IPS-18a (cell line): ENCODE results near the gene DSE.

Source experiments
- H3K27ac ChIP-seq: one replicate; pipeline ENCODE4 v1.5.1; 2013; ENCODE audit warnings: low read length
- H3K27me3 ChIP-seq: one replicate; pipeline ENCODE4 v1.6.1; 2013; ENCODE audit warnings: mild to moderate bottlenecking, low read length; ENCODE audit not compliant: control insufficient read depth, insufficient read depth
- H3K36me3 ChIP-seq: one replicate; pipeline ENCODE4 v1.6.1; 2013; ENCODE audit warnings: low read depth, low read length; ENCODE audit not compliant: control insufficient read depth
- H3K4me1 ChIP-seq: one replicate; pipeline ENCODE4 v1.6.1; 2013; ENCODE audit warnings: low read depth, low read length; ENCODE audit not compliant: control insufficient read depth
- H3K4me3 ChIP-seq: one replicate; pipeline ENCODE4 v1.5.1; 2013; ENCODE audit warnings: low read length
- H3K9ac ChIP-seq: one replicate; pipeline ENCODE4 v1.6.1; 2013; ENCODE audit warnings: mild to moderate bottlenecking, low read length, moderate library complexity
- H3K9me3 ChIP-seq: one replicate; pipeline ENCODE4 v1.6.1; 2013; ENCODE audit warnings: low read depth, low read length; ENCODE audit not compliant: control insufficient read depth

Gene DSE

GRCh38 chr6:116450185-116450710, 79.5 kb downstream of the DSE start:
- H3K4me3 ChIP-seq, result no peak overlapping the region
- no peaks in the 10 kb centered on the region for H3K36me3 ChIP-seq
- H3K27ac ChIP-seq, result no peak overlapping the region
- no peaks in the 10 kb centered on the region for H3K9me3 ChIP-seq
- H3K27me3 ChIP-seq, result no peaks in the 10 kb centered on the region
- no peak overlapping the region for H3K9ac ChIP-seq
- no peaks in the 10 kb centered on the region for H3K4me1 ChIP-seq

GRCh38 chr6:116450769-116451740, 80.3 kb downstream of the DSE start:
- Histone ChIP-seq H3K4me3 (no peak overlapping the region), H3K27me3 (no peaks in the 10 kb centered on the region), H3K27ac (no peak overlapping the region), H3K36me3 (no peaks in the 10 kb centered on the region), H3K9me3 (no peaks in the 10 kb centered on the region), H3K9ac (no peak overlapping the region), H3K4me1 (no peaks in the 10 kb centered on the region)

- H3K27ac ChIP-seq, result no peak overlapping the region
- no peaks in the 10 kb centered on the region for H3K9me3 ChIP-seq
- H3K4me1 ChIP-seq, result no peaks in the 10 kb centered on the region
Measured at GRCh38 chr6:116451916-116452315, 81.2 kb downstream of the DSE start.

GRCh38 chr6:116452531-116452930, 81.8 kb downstream of the DSE start:
- Histone ChIP-seq H3K36me3 (no peaks in the 10 kb centered on the region), H3K4me1 (no peaks in the 10 kb centered on the region), H3K27me3 (no peaks in the 10 kb centered on the region), H3K27ac (no peak overlapping the region), H3K9me3 (no peaks in the 10 kb centered on the region), H3K9ac (no peak overlapping the region), H3K4me3 (no peak overlapping the region)

More at GRCh38 chr6:116451916-116452315, 81.2 kb downstream of the DSE start:
- Histone ChIP-seq H3K36me3 (no peaks in the 10 kb centered on the region), H3K27me3 (no peaks in the 10 kb centered on the region), H3K4me3 (no peak overlapping the region), H3K9ac (no peak overlapping the region)

- H3K27me3 ChIP-seq, result peaks cover 17% of the 10 kb centered on the region
- H3K4me3 ChIP-seq, result no peak overlapping the region
- no peak overlapping the region for H3K9ac ChIP-seq
- no peak overlapping the region for H3K27ac ChIP-seq
- no peaks in the 10 kb centered on the region for H3K4me1 ChIP-seq
- no peaks in the 10 kb centered on the region for H3K36me3 ChIP-seq
- H3K9me3 ChIP-seq, result no peaks in the 10 kb centered on the region
Measured at GRCh38 chr6:116456106-116456505, 85.4 kb downstream of the DSE start.

- H3K36me3 ChIP-seq, result no peaks in the 10 kb centered on the region
- no peak overlapping the region for H3K27ac ChIP-seq
- no peaks in the 10 kb centered on the region for H3K9me3 ChIP-seq
- H3K9ac ChIP-seq, result no peak overlapping the region
- H3K4me3 ChIP-seq, result no peak overlapping the region
- H3K27me3 ChIP-seq, result peaks cover 25% of the 10 kb centered on the region
- no peaks in the 10 kb centered on the region for H3K4me1 ChIP-seq
Measured at GRCh38 chr6:116456927-116457326, 86.2 kb downstream of the DSE start.

- Histone ChIP-seq H3K4me3 (no peak overlapping the region), H3K27ac (no peak overlapping the region), H3K4me1 (peaks cover 5% of the 10 kb centered on the region), H3K27me3 (peaks cover 39% of the 10 kb centered on the region), H3K36me3 (no peaks in the 10 kb centered on the region), H3K9me3 (no peaks in the 10 kb centered on the region), H3K9ac (no peak overlapping the region)
Measured at GRCh38 chr6:116458264-116458663, 87.5 kb downstream of the DSE start.

- Histone ChIP-seq H3K4me3 (no peak overlapping the region), H3K27me3 (peaks cover 48% of the 10 kb centered on the region), H3K9me3 (no peaks in the 10 kb centered on the region), H3K27ac (no peak overlapping the region), H3K36me3 (no peaks in the 10 kb centered on the region), H3K9ac (no peak overlapping the region), H3K4me1 (peaks cover 13% of the 10 kb centered on the region)
Measured at GRCh38 chr6:116459927-116460326, 89.2 kb downstream of the DSE start.

GRCh38 chr6:116461331-116461931, 90.7 kb downstream of the DSE start, which contains the start of gene CALHM6:
CALHM6 (plus strand) TSS chr6:116461375; CDS start chr6:116461930, 555 bp downstream.
- Histone ChIP-seq H3K9ac (peak within 1 kb of the TSS; percentile 42), H3K9me3 (no peaks in the 10 kb centered on the region)

GRCh38 chr6:116461932-116462885, 91.5 kb downstream of the DSE start:
- no peak overlapping the region for H3K27ac ChIP-seq
- H3K9ac ChIP-seq, result peak overlapping the region; percentile 42
- H3K27me3 ChIP-seq, result peaks cover 48% of the 10 kb centered on the region
- no peaks in the 10 kb centered on the region for H3K36me3 ChIP-seq
- no peaks in the 10 kb centered on the region for H3K9me3 ChIP-seq
- H3K4me1 ChIP-seq, result peaks cover 13% of the 10 kb centered on the region
- peak overlapping the region; percentile 60 for H3K4me3 ChIP-seq

More at GRCh38 chr6:116461331-116461931, 90.7 kb downstream of the DSE start, which contains the start of gene CALHM6:
- peaks cover 48% of the 10 kb centered on the region for H3K27me3 ChIP-seq
- peaks cover 13% of the 10 kb centered on the region for H3K4me1 ChIP-seq
- H3K36me3 ChIP-seq, result no peaks in the 10 kb centered on the region
- no peak within 1 kb of the TSS for H3K27ac ChIP-seq
- H3K4me3 ChIP-seq, result peak within 1 kb of the TSS; percentile 60

GRCh38 chr6:116463301-116463700, 92.6 kb downstream of the DSE start:
- no peak overlapping the region for H3K27ac ChIP-seq
- H3K27me3 ChIP-seq, result peaks cover 48% of the 10 kb centered on the region
- H3K9me3 ChIP-seq, result no peaks in the 10 kb centered on the region
- no peak overlapping the region for H3K9ac ChIP-seq
- no peaks in the 10 kb centered on the region for H3K36me3 ChIP-seq
- no peak overlapping the region for H3K4me3 ChIP-seq
- H3K4me1 ChIP-seq, result peaks cover 13% of the 10 kb centered on the region
